IPS DF 6.9 (cell line): ENCODE measurements around the gene COP1.
"Not testable (repeated sequence)": the region's sequence is repeated elsewhere in the genome, so short reads cannot be mapped to it uniquely, and the experiment has no call there.

ENCODE experiments used
- DNase-seq: peaks from one replicate; pipeline ENCODE4 v3.0.0-alpha.2; 2013; ENCODE audit warnings: low read depth, low spot score
- H3K27ac ChIP-seq: one replicate; pipeline ENCODE4 v1.5.1; 2013; ENCODE audit warnings: low read length, control low read depth
- H3K27me3 ChIP-seq: 2 replicates; pipeline ENCODE4 v1.6.1; 2013; ENCODE audit warnings: mild to moderate bottlenecking, low read length; ENCODE audit not compliant: control insufficient read depth, insufficient read depth
- H3K36me3 ChIP-seq: 2 replicates; pipeline ENCODE4 v1.6.1; 2013; ENCODE audit warnings: low read length; ENCODE audit not compliant: control insufficient read depth, insufficient read depth
- H3K4me1 ChIP-seq: 2 replicates; pipeline ENCODE4 v1.6.1; 2013; ENCODE audit warnings: low read length; ENCODE audit not compliant: control insufficient read depth, insufficient read depth
- H3K4me3 ChIP-seq: 2 replicates; pipeline ENCODE4 v1.5.1; 2013; ENCODE audit warnings: mild to moderate bottlenecking, low read length
- H3K9me3 ChIP-seq: 2 replicates; pipeline ENCODE4 v1.6.1; 2013; ENCODE audit warnings: low read length, inconsistent platforms; ENCODE audit not compliant: control insufficient read depth, insufficient read depth
- WGBS: extraction: QIAGEN DNeasy Blood & Tissue Kit; methylation state at CpG from one replicate; pipeline ENCODE4 v1.1.7; 2013; ENCODE audit warnings: mixed read lengths, missing lambda C conversion rate; ENCODE audit not compliant: insufficient read length, insufficient coverage; 5-methylcytosine and 5-hydroxymethylcytosine counted together

The COP1 gene

DNA sequence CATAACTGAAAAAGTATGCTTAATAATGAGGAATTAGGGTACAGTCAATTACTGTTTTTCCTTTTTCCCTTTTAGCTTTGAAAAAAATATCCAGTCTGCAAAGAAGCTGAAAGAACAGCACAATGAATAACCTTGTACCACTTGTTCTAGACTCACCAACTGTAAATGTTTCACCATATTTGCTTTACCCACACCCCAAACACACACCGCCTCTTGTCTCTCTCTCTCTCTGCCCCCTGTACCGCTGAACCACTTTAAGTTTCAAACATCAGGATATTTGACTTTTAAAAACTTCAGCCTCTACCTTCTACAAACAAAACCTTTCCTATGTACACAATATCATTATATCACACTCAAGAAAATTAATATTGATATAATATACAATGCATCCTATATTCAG lies 197.1 kb downstream of the COP1 start:
- DNase-seq, result no peak
- no peaks in the 10 kb centered on the region for H3K36me3 ChIP-seq

GRCh38 chr1:176007756-176008389 lies 199.2 kb downstream of the COP1 start:
- no CpG with 5 or more reads among the region's 28 CpGs for WGBS

More for the DNA sequence above, 197.1 kb downstream of the COP1 start:
- H3K4me3 ChIP-seq, result no peak overlapping the region
- WGBS, result no CpG with 5 or more reads among the region's 2 CpGs
- no peaks in the 10 kb centered on the region for H3K4me1 ChIP-seq
- H3K27me3 ChIP-seq, result no peaks in the 10 kb centered on the region
- no peak overlapping the region for H3K27ac ChIP-seq
- no peaks in the 10 kb centered on the region for H3K9me3 ChIP-seq

GRCh38 chr1:175994660-175995059 lies 212.4 kb downstream of the COP1 start:
- not testable (repeated sequence) for H3K27me3 ChIP-seq, H3K27ac ChIP-seq, DNase-seq, H3K4me1 ChIP-seq, H3K9me3 ChIP-seq, H3K36me3 ChIP-seq, H3K4me3 ChIP-seq
- no CpG with 5 or more reads among the region's 1 CpG for whole genome bisulfite sequencing

More at GRCh38 chr1:176007756-176008389, 199.2 kb downstream of the COP1 start:
- H3K4me1 ChIP-seq, H3K36me3 ChIP-seq, H3K4me3 ChIP-seq, H3K27me3 ChIP-seq, DNase-seq, H3K27ac ChIP-seq, H3K9me3 ChIP-seq: not testable (repeated sequence)

GRCh38 chr1:175992825-175993224 lies 214.3 kb downstream of the COP1 start:
- not testable (repeated sequence) for H3K4me3 ChIP-seq, H3K4me1 ChIP-seq, H3K27ac ChIP-seq, H3K36me3 ChIP-seq, DNase-seq, H3K27me3 ChIP-seq, H3K9me3 ChIP-seq
- no CpG with 5 or more reads among the region's 8 CpGs for WGBS

GRCh38 chr1:175992202-175992601 lies 214.9 kb downstream of the COP1 start:
- not testable (repeated sequence) for DNase-seq, H3K36me3 ChIP-seq, H3K9me3 ChIP-seq, H3K4me3 ChIP-seq, H3K27me3 ChIP-seq, H3K27ac ChIP-seq, H3K4me1 ChIP-seq
- WGBS, result no CpG with 5 or more reads among the region's 14 CpGs

- Histone ChIP-seq H3K36me3 (peaks cover 6% of the 10 kb centered on the region; the same call in 1 of the 2 replicates), H3K27ac (no peak overlapping the region), H3K27me3 (no peaks in the 10 kb centered on the region), H3K9me3 (peaks cover 2% of the 10 kb centered on the region; the same call in 1 of the 2 replicates), H3K4me3 (no peak overlapping the region), H3K4me1 (no peaks in the 10 kb centered on the region)
- no peak for DNase-seq
- no CpG with 5 or more reads among the region's 1 CpG for WGBS
Observed at GRCh38 chr1:175984813-175985212, 222.3 kb downstream of the COP1 start.

GRCh38 chr1:175984057-175984812 lies 222.9 kb downstream of the COP1 start:
- H3K27ac ChIP-seq, result no peak overlapping the region
- H3K4me1 ChIP-seq, result no peaks in the 10 kb centered on the region
- no peak overlapping the region for H3K4me3 ChIP-seq
- no peak for DNase-seq
- WGBS, result no CpG with 5 or more reads among the region's 12 CpGs
- H3K36me3 ChIP-seq, result peaks cover 6% of the 10 kb centered on the region; the same call in 1 of the 2 replicates
- no peaks in the 10 kb centered on the region for H3K27me3 ChIP-seq
- H3K9me3 ChIP-seq, result peaks cover 2% of the 10 kb centered on the region; the same call in 1 of the 2 replicates

DNA sequence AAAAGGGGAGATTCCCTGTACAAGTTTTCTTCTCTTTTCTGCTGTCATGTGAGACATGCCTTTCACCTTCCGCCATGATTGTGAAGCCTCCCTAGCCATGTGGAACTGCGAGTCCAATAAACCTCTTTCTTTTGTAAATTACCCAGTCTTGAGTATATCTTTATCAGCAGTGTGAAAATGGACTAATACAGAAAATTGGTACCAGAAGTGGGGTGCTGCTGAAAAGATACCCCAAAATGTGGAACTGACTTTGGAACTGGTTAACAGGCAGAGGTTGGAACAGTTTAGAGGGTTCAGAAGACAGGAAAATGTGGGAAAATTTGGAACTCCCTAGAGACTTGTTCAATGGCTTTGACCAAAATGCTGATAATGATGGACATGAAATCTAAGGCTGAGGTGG lies 223.7 kb downstream of the COP1 start:
- H3K36me3 ChIP-seq, result not testable (repeated sequence)

DNA sequence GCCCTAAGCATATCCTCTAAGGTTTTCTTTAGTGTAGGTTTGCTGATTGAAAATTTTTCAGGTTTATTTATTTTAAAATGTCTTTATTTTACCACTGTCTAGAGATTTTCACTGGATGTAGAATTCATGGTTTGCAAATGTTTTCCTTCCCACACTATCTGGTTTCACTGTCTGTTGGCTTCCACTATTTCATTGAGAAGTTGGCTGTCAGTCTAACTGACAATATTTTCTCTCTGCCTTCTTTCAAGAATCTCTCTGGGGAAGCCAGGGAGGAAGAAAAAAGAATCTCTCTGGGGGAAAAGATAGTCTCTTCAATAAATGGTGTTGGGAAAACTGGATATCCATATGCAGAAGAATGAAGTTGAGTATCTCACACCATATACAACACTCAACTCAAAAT lies 226.0 kb downstream of the COP1 start:
- H3K9me3 ChIP-seq, result peaks cover 2% of the 10 kb centered on the region; the same call in 1 of the 2 replicates
- no peak overlapping the region for H3K4me3 ChIP-seq
- no peaks in the 10 kb centered on the region for H3K27me3 ChIP-seq
- H3K36me3 ChIP-seq, result peaks cover 6% of the 10 kb centered on the region; the same call in 1 of the 2 replicates
- no peak for DNase-seq
- no peak overlapping the region for H3K27ac ChIP-seq
- no peaks in the 10 kb centered on the region for H3K4me1 ChIP-seq

More for the DNA sequence above, 223.7 kb downstream of the COP1 start:
- H3K4me1 ChIP-seq, H3K4me3 ChIP-seq, H3K27me3 ChIP-seq, H3K9me3 ChIP-seq, DNase-seq, H3K27ac ChIP-seq: not testable (repeated sequence)
- no CpG with 5 or more reads among the region's 2 CpGs for WGBS

- H3K27me3 ChIP-seq, result no peaks in the 10 kb centered on the region
- H3K36me3 ChIP-seq, result no peaks in the 10 kb centered on the region
- H3K27ac ChIP-seq, result no peak overlapping the region
- H3K4me1 ChIP-seq, result no peaks in the 10 kb centered on the region
- no peak for DNase-seq
- no peak overlapping the region for H3K4me3 ChIP-seq
- H3K9me3 ChIP-seq, result no peaks in the 10 kb centered on the region
- no CpG with 5 or more reads among the region's 1 CpG for WGBS
Observed at GRCh38 chr1:175978926-175979325, 228.2 kb downstream of the COP1 start.
